HCT116 (cell line): ENCODE data around the gene AVPI1. TPM values are rescaled to one million over a fixed set of nuclear protein-coding genes. Genes with fewer than 3 reads are reported as not detected.

Experiments used
- ATAC-seq: fragments of 200-7000 bp; cut with Tn5 transposase; 2 replicates; pipeline ENCODE4 v1.9.1; 2020; ENCODE audit warnings: mild to moderate bottlenecking, moderate library complexity
- BruUV-seq: library from RNA; stranded (reverse); fragments of 400-500 nt; replicated peaks from 2 replicates; lab custom pipeline; 2021; lab: Mats Ljungman, UMichigan
- CTCF ChIA-PET: fragments of 300-600 bp; sonication (Branson Sonifier 250); formaldehyde crosslinking; loops from one replicate; lab custom pipeline; 2021; ENCODE audit warnings: antibody characterized with exemption; lab: Charles Lee
- POLR2A ChIA-PET: fragments of 300-600, 350-600 bp; sonication (Branson Sonifier 250); formaldehyde crosslinking; loops from one replicate; lab custom pipeline; 2021; ENCODE audit warnings: antibody characterized with exemption; lab: Charles Lee
- RAD21 ChIA-PET, 2 experiments: fragments of 300-600 bp; sonication (Branson Sonifier 250); formaldehyde crosslinking; loops; one replicate each; lab custom pipeline; 2023; ENCODE audit warnings: low total read pairs in 2 of 2; ENCODE audit not compliant: uncharacterized antibody in 2 of 2, unreplicated experiment in 2 of 2, low non-redundant PET in 1 of 2; lab: Charles Lee
- DNase-seq: peaks from one replicate; pipeline ENCODE4 v3.0.0-alpha.2; 2010; ENCODE audit warnings: low read depth, low spot score
- H2AFZ ChIP-seq: fragments of 200-600 bp; shearing (Covaris generic), sonication (generic); 2 replicates; pipeline ENCODE4 v1.6.1; 2017; ENCODE audit warnings: low read depth, mixed run types, mixed read lengths, antibody characterized with exemption, low read length; ENCODE audit not compliant: poor library complexity, severe bottlenecking
- H3K27ac ChIP-seq: 2 replicates; pipeline ENCODE4 v1.5.1; 2012; ENCODE audit warnings: low read depth, low read length
- H3K27me3 ChIP-seq: fragments of 200-600 bp; sonication (generic); 2 replicates; pipeline ENCODE4 v1.6.1; 2016; ENCODE audit warnings: mixed run types, low read length, mixed read lengths; ENCODE audit not compliant: insufficient read depth
- H3K36me3 ChIP-seq, 2 experiments: fragments of 200-500 bp in 1 of 2; fragments of 200-600 bp in 1 of 2; sonication (Bioruptor generic) in 1 of 2; sonication (generic) in 1 of 2; 2 replicates each; pipeline versions ENCODE4 v1.5.1 to v1.6.1; 2014 to 2016; ENCODE audit warnings: low read length in 2 of 2, inconsistent platforms in 1 of 2, mixed read lengths in 1 of 2, mixed run types in 1 of 2; ENCODE audit not compliant: insufficient read depth in 2 of 2, control insufficient read depth in 1 of 2
- H3K4me1 ChIP-seq, 2 experiments: fragments of 200-600 bp in 1 of 2; sonication (generic) in 1 of 2; 2 replicates each; pipeline versions ENCODE4 v1.5.1 to v1.6.1; 2012 to 2017; ENCODE audit warnings: low read length in 2 of 2, inconsistent platforms in 1 of 2, mild to moderate bottlenecking in 1 of 2, mixed read lengths in 1 of 2, mixed run types in 1 of 2, moderate library complexity in 1 of 2; ENCODE audit not compliant: insufficient read depth in 2 of 2, control insufficient read depth in 1 of 2
- H3K4me2 ChIP-seq: fragments of 200-600 bp; sonication (generic); 2 replicates; pipeline ENCODE4 v1.6.1; 2017; ENCODE audit warnings: mixed run types, low read length, mixed read lengths
- H3K4me3 ChIP-seq, 2 experiments: fragments of 200-600 bp in 1 of 2; sonication (generic) in 1 of 2; replicated peaks in 1 of 2; 2 replicates each; pipeline ENCODE4 v1.5.1; 2011 to 2016; ENCODE audit warnings: low read length in 2 of 2, control low read depth in 1 of 2, low read depth in 1 of 2, mild to moderate bottlenecking in 1 of 2, mixed read lengths in 1 of 2, mixed run types in 1 of 2
- H3K79me2 ChIP-seq: fragments of 200-600 bp; sonication (generic); 2 replicates; pipeline ENCODE4 v1.6.1; 2017; ENCODE audit warnings: mild to moderate bottlenecking, mixed run types, low read length, moderate library complexity, mixed read lengths; ENCODE audit not compliant: insufficient read depth
- H3K9ac ChIP-seq: fragments of 200-600 bp; sonication (generic); 2 replicates; pipeline ENCODE4 v1.6.1; 2016; ENCODE audit warnings: low read length, mixed read lengths
- H3K9me2 ChIP-seq: fragments of 200-600 bp; sonication (generic), shearing (Covaris generic); 2 replicates; pipeline ENCODE4 v1.6.1; 2017; ENCODE audit warnings: mixed run types, mild to moderate bottlenecking, moderate library complexity; ENCODE audit not compliant: insufficient read depth
- H3K9me3 ChIP-seq, 2 experiments: fragments of 200-500 bp in 1 of 2; fragments of 200-600 bp in 1 of 2; sonication (Bioruptor generic) in 1 of 2; sonication (generic) in 1 of 2; 2 replicates each; pipeline ENCODE4 v1.6.1; 2014 to 2017; ENCODE audit warnings: low read length in 2 of 2, mixed read lengths in 2 of 2, inconsistent platforms in 1 of 2, low read depth in 1 of 2, mild to moderate bottlenecking in 1 of 2, mixed run types in 1 of 2, moderate library complexity in 1 of 2; ENCODE audit not compliant: control insufficient read depth in 1 of 2, insufficient read depth in 1 of 2
- H4K20me1 ChIP-seq: fragments of 200-600 bp; sonication (generic), shearing (Covaris generic); 2 replicates; pipeline ENCODE4 v1.6.1; 2017; ENCODE audit warnings: mixed run types, mild to moderate bottlenecking, moderate library complexity; ENCODE audit not compliant: insufficient read depth
- CBX3 ChIP-seq: IDR thresholded peaks from 2 replicates; pipeline ENCODE4 v1.6.1; 2012; ENCODE audit warnings: low read depth
- ELF1 ChIP-seq: IDR thresholded peaks from 2 replicates; pipeline ENCODE4 v1.6.1; 2012; ENCODE audit warnings: low read depth, borderline replicate concordance
- EZH2 ChIP-seq: fragments of 200-600 bp; sonication (generic); IDR thresholded peaks from 2 replicates; pipeline ENCODE4 v1.6.1; 2017; ENCODE audit warnings: antibody characterized with exemption, mixed run types
- JUND ChIP-seq: IDR thresholded peaks from 2 replicates; pipeline ENCODE4 v1.6.1; 2012
- MAX ChIP-seq: IDR thresholded peaks from 2 replicates; pipeline ENCODE4 v1.6.1; 2012
- POLR2A ChIP-seq: IDR thresholded peaks from 2 replicates; pipeline ENCODE4 v1.7.0; 2011; ENCODE audit warnings: borderline replicate concordance; ENCODE audit not compliant: insufficient read depth, insufficient read length; ENCODE audit errors: extremely low read depth
- POLR2AphosphoS5 ChIP-seq: IDR thresholded peaks from 2 replicates; pipeline ENCODE4 v1.6.1; 2011; ENCODE audit warnings: mild to moderate bottlenecking, low read depth, low read length, moderate library complexity
- RAD21 ChIP-seq: IDR thresholded peaks from 2 replicates; pipeline ENCODE4 v1.6.1; 2012; ENCODE audit warnings: low read depth, mild to moderate bottlenecking
- SIN3A ChIP-seq: IDR thresholded peaks from 2 replicates; pipeline ENCODE4 v1.6.1; 2012; ENCODE audit warnings: low read depth
- SP1 ChIP-seq: IDR thresholded peaks from 2 replicates; pipeline ENCODE4 v1.6.1; 2012; ENCODE audit warnings: low read depth
- SRF ChIP-seq: IDR thresholded peaks from 2 replicates; pipeline ENCODE4 v1.6.1; 2012; ENCODE audit warnings: low read depth
- ZNF274 ChIP-seq: fragments of 200-500 bp; sonication (Bioruptor generic); IDR thresholded peaks from 2 replicates; pipeline ENCODE4 v1.6.1; 2014; ENCODE audit warnings: mild to moderate bottlenecking, low read depth, low read length, inconsistent platforms
- intact Hi-C: fragments of 100-400 bp; cut with micrococcal nuclease; formaldehyde crosslinking; loops from 2 replicates; pipeline ENCODE4 v1.10.0; 2022
- total RNA-seq: library from RNA; stranded (reverse); gene quantifications from one replicate; pipeline ENCODE4 v1.2.1, GENCODE V29; 2021; ENCODE audit not compliant: unreplicated experiment
- TF ChIP-seq, protein P1 (sequence below): IDR thresholded peaks from 2 replicates; pipeline ENCODE4 v1.6.1; 2012; ENCODE audit warnings: low read depth

The AVPI1 gene
- total RNA-seq, 1 experiment from 2014 or later = 26.7 TPM

DNA sequence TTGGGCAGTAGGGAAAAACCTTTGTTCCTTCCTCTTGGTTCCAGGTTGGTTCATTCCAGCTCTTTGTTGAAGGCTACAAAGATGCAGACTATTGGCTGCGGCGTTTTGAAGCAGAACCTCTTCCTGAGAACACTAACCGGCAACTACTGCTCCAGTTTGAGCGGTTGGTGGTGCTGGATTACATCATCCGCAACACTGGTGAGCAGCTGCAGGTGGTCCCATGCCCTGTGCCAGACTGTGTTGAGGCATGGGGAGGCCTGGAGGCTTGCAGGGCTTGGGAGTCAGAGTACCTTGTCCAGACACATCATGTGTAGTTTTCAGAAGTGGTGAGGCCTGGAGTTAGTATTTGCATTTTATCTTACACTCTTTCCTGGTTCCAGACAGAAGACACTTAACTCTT, 30.3 kb downstream of the AVPI1 start:
- no peaks in the 10 kb centered on the region for H3K9me2 ChIP-seq
- no peaks in the 10 kb centered on the region for H3K9me3 ChIP-seq
- ATAC-seq = no peak
- H4K20me1 ChIP-seq = no peaks in the 10 kb centered on the region
- ChIA-PET POLR2A (no interaction called here), CTCF (no interaction called here)
- no TSS peak for BruUV-seq
- H2AFZ ChIP-seq = no peak overlapping the region
- no peak overlapping the region for H3K4me2 ChIP-seq
- H3K27me3 ChIP-seq = no peaks in the 10 kb centered on the region
- peaks cover 5 to 9% of the 10 kb centered on the region in 2 experiments for H3K4me1 ChIP-seq
- intact Hi-C loops = no loop called here
- TF ChIP-seq POLR2AphosphoS5 = no peak
- no peak for TF ChIP-seq MAX
- TF ChIP-seq ZNF274 = no peak
- TF ChIP-seq, protein P1, sequence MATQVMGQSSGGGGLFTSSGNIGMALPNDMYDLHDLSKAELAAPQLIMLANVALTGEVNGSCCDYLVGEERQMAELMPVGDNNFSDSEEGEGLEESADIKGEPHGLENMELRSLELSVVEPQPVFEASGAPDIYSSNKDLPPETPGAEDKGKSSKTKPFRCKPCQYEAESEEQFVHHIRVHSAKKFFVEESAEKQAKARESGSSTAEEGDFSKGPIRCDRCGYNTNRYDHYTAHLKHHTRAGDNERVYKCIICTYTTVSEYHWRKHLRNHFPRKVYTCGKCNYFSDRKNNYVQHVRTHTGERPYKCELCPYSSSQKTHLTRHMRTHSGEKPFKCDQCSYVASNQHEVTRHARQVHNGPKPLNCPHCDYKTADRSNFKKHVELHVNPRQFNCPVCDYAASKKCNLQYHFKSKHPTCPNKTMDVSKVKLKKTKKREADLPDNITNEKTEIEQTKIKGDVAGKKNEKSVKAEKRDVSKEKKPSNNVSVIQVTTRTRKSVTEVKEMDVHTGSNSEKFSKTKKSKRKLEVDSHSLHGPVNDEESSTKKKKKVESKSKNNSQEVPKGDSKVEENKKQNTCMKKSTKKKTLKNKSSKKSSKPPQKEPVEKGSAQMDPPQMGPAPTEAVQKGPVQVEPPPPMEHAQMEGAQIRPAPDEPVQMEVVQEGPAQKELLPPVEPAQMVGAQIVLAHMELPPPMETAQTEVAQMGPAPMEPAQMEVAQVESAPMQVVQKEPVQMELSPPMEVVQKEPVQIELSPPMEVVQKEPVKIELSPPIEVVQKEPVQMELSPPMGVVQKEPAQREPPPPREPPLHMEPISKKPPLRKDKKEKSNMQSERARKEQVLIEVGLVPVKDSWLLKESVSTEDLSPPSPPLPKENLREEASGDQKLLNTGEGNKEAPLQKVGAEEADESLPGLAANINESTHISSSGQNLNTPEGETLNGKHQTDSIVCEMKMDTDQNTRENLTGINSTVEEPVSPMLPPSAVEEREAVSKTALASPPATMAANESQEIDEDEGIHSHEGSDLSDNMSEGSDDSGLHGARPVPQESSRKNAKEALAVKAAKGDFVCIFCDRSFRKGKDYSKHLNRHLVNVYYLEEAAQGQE = no peak
- no peak for TF ChIP-seq POLR2A
- TF ChIP-seq, all 23 proteins: peak for 0
- H3K36me3 ChIP-seq = peaks cover 17 to 33% of the 10 kb centered on the region in 2 experiments
- H3K27ac ChIP-seq = no peak overlapping the region
- RAD21 ChIA-PET = no interaction called here
- no peak overlapping the region for H3K4me3 ChIP-seq
- DNase-seq = no peak
- no peak overlapping the region for H3K9ac ChIP-seq
- H3K79me2 ChIP-seq = no peaks in the 10 kb centered on the region

DNA sequence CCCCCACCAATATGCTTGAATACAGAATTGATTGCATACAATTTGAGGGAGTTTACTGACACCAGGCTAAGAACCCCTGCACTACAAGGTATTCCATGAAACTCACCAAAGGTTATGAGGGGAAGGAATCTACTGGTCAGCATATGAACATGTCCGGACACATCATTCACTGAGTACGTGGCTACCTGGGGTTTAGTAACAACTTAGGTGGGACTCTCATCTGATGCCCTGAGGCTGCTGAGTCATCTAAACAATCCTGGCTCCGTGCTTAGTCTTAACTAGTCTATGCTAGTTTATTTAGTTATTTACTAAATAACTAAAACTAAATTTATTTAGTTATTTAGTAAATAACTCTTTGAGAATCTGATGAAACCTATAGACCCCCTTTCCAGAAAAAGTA, 35.3 kb downstream of the AVPI1 start:
- intact Hi-C loops = no loop called here
- Histone ChIP-seq H3K4me2 (peak overlapping the region; percentile 65), H3K36me3 (peaks cover 12 to 36% of the 10 kb centered on the region in 2 experiments), H3K27me3 (no peaks in the 10 kb centered on the region), H3K27ac (peak overlapping the region; percentile 60), H4K20me1 (no peaks in the 10 kb centered on the region), H3K4me1 (peaks cover 46 to 59% of the 10 kb centered on the region in 2 experiments), H3K9me3 (no peaks in the 10 kb centered on the region), H3K9me2 (no peaks in the 10 kb centered on the region), H3K9ac (peak overlapping the region; percentile 30), H3K4me3 (no peak overlapping the region; a peak in 1 of 4 replicates), H3K79me2 (peaks cover 30% of the 10 kb centered on the region), H2AFZ (no peak overlapping the region)
- no TSS peak for BruUV-seq
- peak; percentile 77 for ATAC-seq
- POLR2A ChIA-PET = no interaction called here
- RAD21 ChIA-PET = no interaction called here
- peak; percentile 83 for DNase-seq
- CTCF ChIA-PET = no interaction called here
- TF ChIP-seq MAX (peak; percentile 45; the same call in 1 of the 2 replicates), SP1 (peak; percentile 93), EZH2 (no peak), SRF (no peak), SIN3A (no peak), POLR2A (no peak), JUND (peak; percentile 92), RAD21 (peak; percentile 22; the same call in 1 of the 2 replicates), ELF1 (no peak), CBX3 (peak; percentile 94)
- TF ChIP-seq, protein P1 = no peak
